Activated CD8-positive, alpha-beta memory T cell treated with anti-CD3 and anti-CD28 coated beads, Interleukin-2, amount 50 U/mL, for 24 hours (primary cell): Measurements from ENCODE around the gene RWDD4.
"Not testable (repeated sequence)": the region's sequence is repeated elsewhere in the genome, so short reads cannot be mapped to it uniquely, and the experiment has no call there.

Source experiments
- DNase-seq: peaks from one replicate; pipeline ENCODE4 v3.0.0-alpha.2; 2020; ENCODE audit errors: extremely low read depth

RWDD4 gene

GRCh38 chr4:183635741-183636140 lies 23.2 kb downstream of the RWDD4 start:
- DNase-seq: no peak

- no peak for DNase-seq
Measured at GRCh38 chr4:183635321-183635720, 23.7 kb downstream of the RWDD4 start.

- no peak for DNase-seq
Measured at GRCh38 chr4:183633476-183634400, 25.2 kb downstream of the RWDD4 start.

- no peak for DNase-seq
Measured at GRCh38 chr4:183632689-183633088, 26.3 kb downstream of the RWDD4 start.

GRCh38 chr4:183631577-183632198 lies 27.3 kb downstream of the RWDD4 start:
- no peak for DNase-seq

DNA sequence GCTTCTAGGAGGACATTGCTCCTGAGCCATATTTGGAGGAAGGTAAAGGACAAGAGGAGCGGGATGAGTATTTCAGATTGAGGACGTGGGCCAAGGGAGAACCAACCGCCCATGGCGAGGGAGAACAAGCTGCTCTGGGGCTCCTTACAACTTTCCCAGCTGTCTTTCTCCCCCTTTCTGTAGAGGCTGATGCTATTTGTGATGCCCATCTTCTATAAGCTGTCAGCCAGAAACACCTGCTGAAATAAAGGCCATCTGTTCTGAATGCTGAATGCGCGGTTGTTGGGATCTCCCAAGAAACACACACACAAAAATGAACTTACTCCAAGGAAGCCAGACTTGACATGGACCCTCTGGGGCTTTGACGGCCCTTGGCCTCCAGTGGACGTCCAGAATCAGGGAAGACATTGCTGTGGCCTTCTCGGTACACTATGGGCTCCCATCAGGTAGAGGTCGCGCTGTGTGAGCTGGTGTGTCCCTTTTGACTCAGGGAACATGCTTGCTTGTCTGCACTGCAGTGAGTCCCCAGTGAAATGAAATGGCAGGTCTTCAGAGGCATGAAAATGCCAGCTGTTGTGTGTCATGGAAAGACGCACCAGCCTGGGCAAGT lies 30.9 kb downstream of the RWDD4 start:
- no peak for DNase-seq

DNA sequence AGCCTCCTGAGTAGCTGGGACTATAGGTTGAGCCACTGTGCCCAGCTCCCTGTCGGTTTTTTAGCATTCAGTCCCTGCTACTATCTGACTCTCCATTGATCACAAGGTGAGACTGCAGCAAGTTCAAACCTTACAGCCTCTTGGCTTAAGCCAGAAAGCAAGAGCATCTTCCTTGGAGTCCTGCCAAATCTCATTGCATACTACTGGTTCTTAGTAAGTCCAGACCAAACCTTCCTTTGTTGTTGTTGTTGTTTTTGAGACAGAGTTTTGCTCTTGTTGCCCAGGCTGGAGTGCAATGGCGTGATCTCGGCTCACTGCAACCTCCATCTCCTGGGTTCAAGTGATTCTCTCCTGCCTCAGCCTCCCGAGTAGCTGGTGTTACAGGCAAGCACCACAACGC lies 31.7 kb downstream of the RWDD4 start:
- not testable (repeated sequence) for DNase-seq

- DNase-seq: no peak
Measured at GRCh38 chr4:183626168-183626567, 32.8 kb downstream of the RWDD4 start.

- DNase-seq: no peak
Measured at GRCh38 chr4:183624548-183624947, 34.4 kb downstream of the RWDD4 start.

DNA sequence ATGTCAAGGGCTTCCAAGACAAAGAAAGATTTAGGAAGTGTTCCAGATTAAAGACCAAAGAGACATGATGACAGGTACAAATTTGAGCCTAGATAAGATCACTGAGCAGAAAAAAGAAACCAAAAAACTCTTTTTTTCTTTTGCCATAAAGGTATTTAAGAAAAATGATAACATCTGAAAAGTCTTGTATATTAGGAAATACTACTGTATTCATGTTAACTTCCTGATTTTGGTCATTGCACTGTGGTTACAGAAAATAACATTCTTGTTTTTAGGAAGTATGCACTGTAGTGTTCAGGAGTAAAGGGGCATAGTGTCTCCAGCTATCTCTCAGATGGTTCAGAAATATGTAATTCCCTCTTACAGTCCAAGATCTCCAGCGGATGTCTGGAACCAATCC lies 37.1 kb downstream of the RWDD4 start:
- no peak for DNase-seq

- DNase-seq: no peak
Measured at GRCh38 chr4:183620421-183620820, 38.6 kb downstream of the RWDD4 start.

DNA sequence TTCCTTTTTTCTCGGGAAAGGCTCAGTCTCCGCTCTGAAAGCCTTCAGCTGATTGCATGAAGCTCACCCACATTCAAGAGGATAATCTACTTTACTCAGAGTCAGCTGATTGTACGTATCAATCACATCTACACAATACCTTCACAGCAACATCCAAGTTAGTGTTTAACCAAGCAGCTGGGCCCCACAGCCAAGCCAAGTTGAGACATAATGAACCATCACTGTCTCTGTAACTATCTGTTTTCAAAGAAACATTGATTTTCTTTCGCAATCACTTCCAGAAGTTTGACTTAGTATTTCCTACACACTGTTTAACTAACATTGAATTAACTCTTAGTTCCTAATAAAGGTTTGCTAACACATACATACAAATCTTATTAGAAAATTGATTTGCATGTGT lies 40.3 kb downstream of the RWDD4 start:
- DNase-seq: no peak

DNA sequence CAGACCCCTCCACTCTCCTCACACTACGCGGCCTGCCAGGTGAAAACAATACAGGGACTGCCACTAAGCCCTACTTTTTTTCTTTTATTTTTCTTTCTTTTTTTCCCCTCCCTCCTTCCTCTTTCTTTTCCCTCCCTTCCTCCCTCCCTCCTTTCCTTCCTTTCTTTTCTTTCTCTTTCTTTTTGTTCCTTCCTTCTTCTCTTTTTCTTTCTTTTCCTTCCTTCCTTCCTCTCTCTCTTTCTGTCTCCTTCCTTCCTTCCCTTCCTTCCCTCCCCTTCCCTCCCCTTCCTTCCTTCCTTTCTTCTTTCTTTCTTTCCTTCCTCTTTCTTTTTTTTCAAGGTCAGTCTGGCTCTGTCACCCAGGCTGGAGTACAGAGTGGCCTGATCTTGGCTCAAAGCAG lies 41.9 kb downstream of the RWDD4 start:
- no peak for DNase-seq

GRCh38 chr4:183612329-183613250 lies 46.4 kb downstream of the RWDD4 start:
- no peak for DNase-seq

- no peak for DNase-seq
Measured at GRCh38 chr4:183611210-183611830, 47.7 kb downstream of the RWDD4 start.

DNA sequence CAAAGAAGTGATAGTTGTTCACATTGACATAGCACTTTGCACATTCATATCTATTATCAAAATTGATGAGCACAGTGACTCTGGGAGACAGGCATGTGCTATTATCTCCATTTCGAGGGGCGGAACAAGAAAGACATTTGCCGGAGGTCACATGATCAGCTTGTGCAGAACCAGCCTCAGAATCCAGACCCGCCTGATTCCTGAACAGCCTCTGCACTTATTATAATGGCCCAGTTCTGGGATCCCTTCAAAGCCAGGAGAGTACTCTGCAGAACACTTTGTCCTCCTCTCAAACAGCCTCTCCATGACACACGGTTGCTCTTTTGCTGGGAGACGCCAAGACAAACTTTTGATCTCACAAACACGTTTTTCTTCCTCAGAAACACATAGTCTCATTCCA lies 48.4 kb downstream of the RWDD4 start:
- no peak for DNase-seq

- DNase-seq: no peak
Measured at GRCh38 chr4:183610033-183610432, 49.0 kb downstream of the RWDD4 start.

DNA sequence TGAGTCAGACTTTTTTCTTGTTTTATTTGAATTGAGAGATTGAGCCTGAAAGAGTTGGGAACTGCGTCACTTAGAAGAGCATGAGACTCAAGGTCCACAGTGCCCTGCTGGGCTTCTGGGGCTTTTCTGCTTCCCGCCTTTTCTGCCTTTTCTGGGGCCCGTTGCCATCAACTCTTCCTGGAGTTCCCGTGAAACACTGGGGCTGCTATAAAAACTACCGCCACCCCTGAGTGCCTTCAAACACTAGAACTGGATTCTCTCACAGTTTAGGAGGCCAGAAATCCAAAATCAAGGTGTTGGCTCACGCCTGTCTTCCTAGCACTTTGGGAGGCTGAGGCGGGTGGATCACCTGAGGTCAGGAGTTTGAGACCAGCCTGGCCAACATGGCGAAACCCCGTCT lies 49.8 kb downstream of the RWDD4 start:
- DNase-seq: no peak

GRCh38 chr4:183607894-183608293 lies 51.1 kb downstream of the RWDD4 start:
- DNase-seq: no peak

DNA sequence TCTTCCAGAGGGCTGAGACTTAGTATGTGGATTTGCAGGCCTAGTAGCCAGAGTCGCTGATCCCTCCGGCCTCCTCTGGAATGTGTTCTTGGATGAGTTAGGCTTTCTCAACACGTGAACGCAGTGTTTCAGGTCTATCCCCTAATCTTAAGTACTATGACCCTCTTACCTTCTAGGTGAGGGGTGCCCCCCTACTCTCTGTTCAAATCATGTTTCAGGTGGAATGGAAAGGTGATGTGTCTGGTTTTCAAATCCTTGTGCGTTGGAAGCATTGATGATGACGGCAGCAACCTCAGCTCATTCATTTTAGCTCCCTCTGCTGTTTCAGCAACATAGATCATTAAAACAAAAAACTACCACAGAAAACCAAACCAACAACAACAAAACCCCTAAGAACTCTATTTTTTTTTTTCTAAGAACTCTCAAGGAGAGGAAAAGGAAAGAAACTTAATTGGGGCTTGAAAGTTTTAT lies 56.4 kb downstream of the RWDD4 start:
- no peak for DNase-seq

DNA sequence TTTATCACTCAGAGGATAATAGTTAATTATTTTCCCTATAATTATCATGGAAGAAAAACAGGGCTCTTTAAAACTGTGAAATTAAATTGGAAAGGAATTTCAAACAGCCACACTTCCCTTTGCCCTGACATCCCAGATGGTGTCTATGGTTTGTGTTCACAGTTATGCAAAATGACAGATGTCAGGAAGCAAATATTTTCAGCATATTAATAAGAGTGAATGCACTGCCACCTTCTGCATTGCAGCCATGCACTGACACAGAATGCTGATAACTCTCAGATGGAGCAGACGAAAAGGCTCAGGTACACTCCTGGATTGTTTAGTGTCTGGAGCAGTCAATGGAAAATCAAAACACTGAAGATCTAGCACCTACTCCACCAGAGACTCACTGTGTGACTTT lies 57.6 kb downstream of the RWDD4 start:
- DNase-seq: no peak
